ENCODE data around the gene RPS21. TPM values are rescaled to one million over a fixed set of nuclear protein-coding genes. Genes with fewer than 3 reads are reported as not detected.

The RPS21 gene
- total and polyA plus RNA-seq, 2 of the 13 experiments (the other 11 are each of a cell fraction or from before 2014, with no cell fraction given), result 2,647 to 11,063 TPM

- TF ChIP-seq ZHX2 (IDR thresholded peaks at IDR 0.05; ENCODE audit: low read depth) (no peak), ZHX2 (CRISPR knock-in tag; IDR thresholded peaks at IDR 0.05; ENCODE audit: borderline replicate concordance) (no peak; the same call in 1 of the 2 replicates), JDP2 (CRISPR knock-in tag; IDR thresholded peaks at IDR 0.05; ENCODE audit: borderline replicate concordance) (no peak), HOXA5 (CRISPR knock-in tag; IDR thresholded peaks at IDR 0.05) (peak; percentile 92), ATF4 (CRISPR knock-in tag; IDR thresholded peaks at IDR 0.05) (no peak), SP2 (CRISPR knock-in tag; IDR thresholded peaks at IDR 0.05) (peak; percentile 53), NFATC3 (CRISPR knock-in tag; IDR thresholded peaks at IDR 0.05) (peak; percentile 27; the same call in 1 of the 2 replicates), ZNF850 (CRISPR knock-in tag; conservative IDR thresholded peaks at IDR 0.05) (peak; percentile 85; the same call in 1 of the 2 replicates), TSC22D2 (CRISPR knock-in tag; IDR thresholded peaks at IDR 0.05; ENCODE audit: borderline replicate concordance) (peak; percentile 75; the same call in 1 of the 2 replicates), ZFP41 (CRISPR knock-in tag; IDR thresholded peaks at IDR 0.05; ENCODE audit: borderline replicate concordance) (no peak; the same call in 1 of the 2 replicates), IKZF4 (CRISPR knock-in tag; IDR thresholded peaks at IDR 0.05; ENCODE audit: borderline replicate concordance, low read depth, not compliant biosample characterization) (peak; percentile 38), ARNT (IDR thresholded peaks at IDR 0.05) (no peak), SPEN (CRISPR knock-in tag; IDR thresholded peaks at IDR 0.05; ENCODE audit: low read depth) (peak; percentile 96)
- TF ChIP-seq, protein P1, sequence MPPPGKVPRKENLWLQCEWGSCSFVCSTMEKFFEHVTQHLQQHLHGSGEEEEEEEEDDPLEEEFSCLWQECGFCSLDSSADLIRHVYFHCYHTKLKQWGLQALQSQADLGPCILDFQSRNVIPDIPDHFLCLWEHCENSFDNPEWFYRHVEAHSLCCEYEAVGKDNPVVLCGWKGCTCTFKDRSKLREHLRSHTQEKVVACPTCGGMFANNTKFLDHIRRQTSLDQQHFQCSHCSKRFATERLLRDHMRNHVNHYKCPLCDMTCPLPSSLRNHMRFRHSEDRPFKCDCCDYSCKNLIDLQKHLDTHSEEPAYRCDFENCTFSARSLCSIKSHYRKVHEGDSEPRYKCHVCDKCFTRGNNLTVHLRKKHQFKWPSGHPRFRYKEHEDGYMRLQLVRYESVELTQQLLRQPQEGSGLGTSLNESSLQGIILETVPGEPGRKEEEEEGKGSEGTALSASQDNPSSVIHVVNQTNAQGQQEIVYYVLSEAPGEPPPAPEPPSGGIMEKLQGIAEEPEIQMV (CRISPR knock-in tag; IDR thresholded peaks at IDR 0.05; ENCODE audit: low read depth), result 0 out of 2 replicates have a peak, but pooled peaks have one; percentile 34
- TF ChIP-seq, protein P2, sequence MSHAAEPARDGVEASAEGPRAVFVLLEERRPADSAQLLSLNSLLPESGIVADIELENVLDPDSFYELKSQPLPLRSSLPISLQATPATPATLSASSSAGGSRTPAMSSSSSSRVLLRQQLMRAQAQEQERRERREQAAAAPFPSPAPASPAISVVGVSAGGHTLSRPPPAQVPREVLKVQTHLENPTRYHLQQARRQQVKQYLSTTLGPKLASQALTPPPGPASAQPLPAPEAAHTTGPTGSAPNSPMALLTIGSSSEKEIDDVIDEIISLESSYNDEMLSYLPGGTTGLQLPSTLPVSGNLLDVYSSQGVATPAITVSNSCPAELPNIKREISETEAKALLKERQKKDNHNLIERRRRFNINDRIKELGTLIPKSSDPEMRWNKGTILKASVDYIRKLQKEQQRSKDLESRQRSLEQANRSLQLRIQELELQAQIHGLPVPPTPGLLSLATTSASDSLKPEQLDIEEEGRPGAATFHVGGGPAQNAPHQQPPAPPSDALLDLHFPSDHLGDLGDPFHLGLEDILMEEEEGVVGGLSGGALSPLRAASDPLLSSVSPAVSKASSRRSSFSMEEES (CRISPR knock-in tag; IDR thresholded peaks at IDR 0.05), result peak; percentile 10; the same call in 1 of the 2 replicates
Observed at GRCh38 chr20:62376112-62377063, 10.5 kb upstream of the RPS21 start (continued).

All from HepG2 (cell line).